Lower leg skin (tissue), 4 donors: ENCODE data around the gene LRRC23. TPM values are rescaled to one million over a fixed set of nuclear protein-coding genes. Genes with fewer than 3 reads are reported as not detected.
A peak's percentile ranks its signal among the peaks of the same experiment; 100 is the strongest.

Experiments used
- DNase-seq, 2 donors: peaks; one replicate each; pipeline ENCODE4 v3.0.0-alpha.2; 2019; ENCODE audit warnings: low spot score in 2 of 2
- H3K4me3 ChIP-seq: fragments of 200-600 bp; sonication (generic); 2 replicates; pipeline ENCODE4 v1.5.1; 2017; ENCODE audit warnings: mild to moderate bottlenecking, low read depth; ENCODE audit not compliant: poor library complexity, severe bottlenecking
- CTCF ChIP-seq, 3 donors: fragments of 450-650 bp; IDR thresholded peaks; one replicate each; pipeline ENCODE4 v1.5.1; 2016; ENCODE audit warnings: antibody characterized with exemption in 3 of 3, mild to moderate bottlenecking in 3 of 3, moderate library complexity in 2 of 3
- POLR2A ChIP-seq, 2 donors: fragments of 450-650 bp; IDR thresholded peaks; one replicate each; pipeline ENCODE4 v1.6.1; 2016 to 2017; ENCODE audit warnings: antibody characterized with exemption in 2 of 2, mild to moderate bottlenecking in 1 of 2, moderate library complexity in 1 of 2
- WGBS, 2 donors: methylation state at CpG; one replicate each; pipeline ENCODE4 v1.1.5; 2018; 5-methylcytosine and 5-hydroxymethylcytosine counted together
- intact Hi-C: fragments of 100-400 bp; cut with DNase I; formaldehyde crosslinking; loops from one replicate; pipeline ENCODE4 v1.15.0; 2023; ENCODE audit warnings: low total_unique reads
- total RNA-seq, 4 donors: library from RNA; depleted of rRNA; stranded (reverse); fragments of >200 nt; gene quantifications; one replicate each; pipeline ENCODE4 v1.1.0, GENCODE V29; 2016

LRRC23 gene
- total RNA-seq, 4 donors from 2014 or later: 6.4 to 11.5 (median 8.2) TPM

- WGBS, 2 donors: 24 to 27% methylated on average over 36 of the region's 36 CpGs
- DNase-seq: peak in 1 of 2 donors; percentile 92
- intact Hi-C loops: no loop called here
- TF ChIP-seq POLR2A (IDR thresholded peaks at IDR 0.05) (no peak), CTCF (IDR thresholded peaks at IDR 0.05) (no peak)
- H3K4me3 ChIP-seq: peak overlapping the region; percentile 45
Measured at GRCh38 chr12:6936636-6937480, 32.2 kb downstream of the LRRC23 start.

GRCh38 chr12:6937481-6938352 lies 33.1 kb downstream of the LRRC23 start:
- DNase-seq: peak; percentile 91 to 98
- intact Hi-C loops: no loop called here
- TF ChIP-seq POLR2A (IDR thresholded peaks at IDR 0.05) (peak in 1 of 2 donors; percentile 46), CTCF (IDR thresholded peaks at IDR 0.05) (peak in 1 of 3 donors; percentile 85)
- H3K4me3 ChIP-seq: peak overlapping the region; percentile 45
- 1% methylated on average over 45 to 76 of the region's 80 CpGs for WGBS, 2 donors

GRCh38 chr12:6938353-6939190 lies 34.0 kb downstream of the LRRC23 start:
- DNase-seq: peak in 1 of 2 donors; percentile 91
- no peak for TF ChIP-seq POLR2A (IDR thresholded peaks at IDR 0.05)
- TF ChIP-seq CTCF (IDR thresholded peaks at IDR 0.05): no peak
- 67 to 75% methylated on average over 21 to 27 of the region's 32 CpGs for WGBS, 2 donors
- intact Hi-C loops: no loop called here
- no peak overlapping the region for H3K4me3 ChIP-seq

- no peak overlapping the region for H3K4me3 ChIP-seq
- intact Hi-C loops: no loop called here
- no peak for DNase-seq
- WGBS, 2 donors: 77 to 78% methylated on average over 2 of the region's 2 CpGs
- TF ChIP-seq POLR2A (IDR thresholded peaks at IDR 0.05): no peak
- no peak for TF ChIP-seq CTCF (IDR thresholded peaks at IDR 0.05)
Measured at GRCh38 chr12:6939191-6939540, 34.5 kb downstream of the LRRC23 start.

- intact Hi-C loops: no loop called here
- TF ChIP-seq CTCF (IDR thresholded peaks at IDR 0.05) (no peak), POLR2A (IDR thresholded peaks at IDR 0.05) (no peak)
- H3K4me3 ChIP-seq: no peak overlapping the region
- 55 to 77% methylated on average over 8 to 9 of the region's 12 CpGs for WGBS, 2 donors
- DNase-seq: peak in 1 of 2 donors; percentile 86
Measured at GRCh38 chr12:6941267-6941666, 36.6 kb downstream of the LRRC23 start.
